GM12874 (cell line): Measurements from ENCODE around the gene ACTR8.

Experiments used
- CTCF ChIP-seq: IDR thresholded peaks from 2 replicates; pipeline ENCODE4 v1.5.1; 2011; ENCODE audit warnings: low read depth, mild to moderate bottlenecking, control low read depth, low read length, moderate library complexity; ENCODE audit not compliant: insufficient read depth

The ACTR8 gene

GRCh38 chr3:53829605-53830004 is 52.3 kb downstream of the ACTR8 start:
- TF ChIP-seq CTCF, result no peak

GRCh38 chr3:53828581-53828980 is 53.4 kb downstream of the ACTR8 start:
- no peak for TF ChIP-seq CTCF

- TF ChIP-seq CTCF, result no peak
Observed at GRCh38 chr3:53826048-53826447, 55.9 kb downstream of the ACTR8 start.

- TF ChIP-seq CTCF, result no peak
Observed at GRCh38 chr3:53824795-53825194, 57.2 kb downstream of the ACTR8 start.

GRCh38 chr3:53823956-53824657 is 57.8 kb downstream of the ACTR8 start:
- no peak for TF ChIP-seq CTCF

GRCh38 chr3:53823026-53823955 is 58.7 kb downstream of the ACTR8 start:
- TF ChIP-seq CTCF, result no peak

- no peak for TF ChIP-seq CTCF
Observed at GRCh38 chr3:53822331-53822741, 59.6 kb downstream of the ACTR8 start.
